Mucosa of stomach (tissue), 1 donor: Measurements from ENCODE around the gene PODN.
A peak's percentile ranks its signal among the peaks of the same experiment; 100 is the strongest.

Experiments used
- H3K27me3 ChIP-seq: one replicate; pipeline ENCODE4 v1.7.0; 2013; ENCODE audit warnings: mild to moderate bottlenecking, low read length; ENCODE audit not compliant: control insufficient read depth, insufficient read depth
- H3K36me3 ChIP-seq: one replicate; pipeline ENCODE4 v1.7.0; 2013; ENCODE audit warnings: low read length; ENCODE audit not compliant: control insufficient read depth, insufficient read depth
- H3K4me1 ChIP-seq: one replicate; pipeline ENCODE4 v1.7.0; 2013; ENCODE audit warnings: mild to moderate bottlenecking, low read length; ENCODE audit not compliant: control insufficient read depth, insufficient read depth
- H3K4me3 ChIP-seq: one replicate; pipeline ENCODE4 v1.7.0; 2013; ENCODE audit warnings: low read length
- H3K9ac ChIP-seq: one replicate; pipeline ENCODE4 v1.7.0; 2013; ENCODE audit warnings: mild to moderate bottlenecking, low read length, moderate library complexity
- H3K9me3 ChIP-seq: one replicate; pipeline ENCODE4 v1.7.0; 2013; ENCODE audit warnings: mild to moderate bottlenecking, low read length, moderate library complexity; ENCODE audit not compliant: control insufficient read depth
- donor health status: Pancreatic carcinoma.

Gene PODN

GRCh38 chr1:53061859-53062707 lies at the start of gene PODN:
TSS of gene PODN (plus strand) at chr1:53062213. CDS start at chr1:53069856, 7,643 bp downstream.
- no peak within 1 kb of the TSS for H3K4me3 ChIP-seq
- H3K27me3 ChIP-seq, result peaks cover 38% of the 10 kb centered on the region
- H3K9ac ChIP-seq, result peak within 1 kb of the TSS; percentile 64
- H3K9me3 ChIP-seq, result no peaks in the 10 kb centered on the region
- peaks cover 6% of the 10 kb centered on the region for H3K4me1 ChIP-seq
- H3K36me3 ChIP-seq, result no peaks in the 10 kb centered on the region

DNA sequence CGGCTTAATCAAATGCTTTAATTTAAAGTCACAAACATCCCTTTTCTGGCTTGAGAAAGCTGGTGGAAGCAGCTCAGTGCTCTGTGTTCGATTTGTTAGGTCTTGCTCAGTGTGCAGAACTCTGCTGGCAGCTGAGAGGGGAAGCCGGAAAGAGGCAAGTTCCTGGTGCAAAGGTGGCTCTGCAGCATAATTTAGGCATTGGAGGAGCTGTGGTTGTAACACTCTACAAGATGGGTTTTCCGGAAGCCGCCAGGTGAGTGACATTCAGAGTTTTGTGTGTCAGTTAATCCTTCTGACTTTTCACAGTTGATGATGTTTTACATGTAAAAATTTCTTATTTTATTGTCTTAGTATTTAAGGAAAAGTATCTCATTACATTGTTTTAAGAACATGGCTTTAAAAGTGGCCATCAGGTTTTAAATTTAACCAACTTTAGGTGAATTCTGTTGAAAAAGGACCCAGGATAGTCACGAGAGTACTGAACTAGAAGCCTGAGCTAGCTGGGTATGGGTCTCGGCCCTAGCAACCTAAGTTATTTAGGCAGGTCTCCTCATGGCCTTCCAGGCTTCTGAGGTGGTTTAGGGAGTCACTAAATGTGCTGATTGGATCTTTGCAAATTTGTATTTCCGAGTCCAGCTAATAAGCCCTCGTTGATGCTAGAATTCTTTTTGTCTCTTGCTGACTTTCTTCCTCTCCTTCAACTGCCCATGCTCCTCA lies 47.1 kb upstream of the PODN start:
- H3K9me3 ChIP-seq, result no peaks in the 10 kb centered on the region
- H3K27me3 ChIP-seq, result no peaks in the 10 kb centered on the region
- H3K9ac ChIP-seq, result peak overlapping the region; percentile 71
- peak overlapping the region; percentile 65 for H3K4me3 ChIP-seq
- no peaks in the 10 kb centered on the region for H3K36me3 ChIP-seq
- H3K4me1 ChIP-seq, result peaks cover 9% of the 10 kb centered on the region

GRCh38 chr1:53015508-53015860 lies 46.5 kb upstream of the PODN start:
- Histone ChIP-seq H3K9me3 (no peaks in the 10 kb centered on the region), H3K36me3 (no peaks in the 10 kb centered on the region), H3K4me3 (peak overlapping the region; percentile 65), H3K4me1 (peaks cover 9% of the 10 kb centered on the region), H3K9ac (peak overlapping the region; percentile 71), H3K27me3 (no peaks in the 10 kb centered on the region)

DNA sequence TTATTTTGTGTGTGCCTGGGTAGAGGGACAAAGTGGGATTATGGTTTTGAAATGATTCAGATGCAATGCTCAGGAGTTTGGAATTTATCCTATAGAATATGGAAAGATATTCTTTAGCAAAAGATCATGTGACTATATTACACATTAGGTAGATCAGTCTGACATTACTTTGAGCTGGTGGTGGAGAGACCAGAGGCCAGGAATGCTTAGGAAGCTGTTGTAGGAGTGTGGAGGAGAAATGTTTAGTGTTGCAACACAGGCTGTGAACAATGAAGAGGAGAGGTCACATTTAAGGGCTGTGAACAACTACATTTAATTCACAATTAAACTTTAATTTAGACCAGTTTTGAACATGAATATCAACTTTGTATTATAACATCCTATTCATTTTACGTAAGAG lies 45.3 kb upstream of the PODN start:
- no peaks in the 10 kb centered on the region for H3K27me3 ChIP-seq
- H3K36me3 ChIP-seq, result no peaks in the 10 kb centered on the region
- H3K4me3 ChIP-seq, result no peak overlapping the region
- peaks cover 9% of the 10 kb centered on the region for H3K4me1 ChIP-seq
- no peak overlapping the region for H3K9ac ChIP-seq
- no peaks in the 10 kb centered on the region for H3K9me3 ChIP-seq

- Histone ChIP-seq H3K4me1 (peaks cover 6% of the 10 kb centered on the region), H3K9me3 (no peaks in the 10 kb centered on the region), H3K9ac (no peak overlapping the region), H3K4me3 (no peak overlapping the region), H3K36me3 (peaks cover 3% of the 10 kb centered on the region), H3K27me3 (no peaks in the 10 kb centered on the region)
Measured at GRCh38 chr1:53020588-53020987, 41.4 kb upstream of the PODN start.

DNA sequence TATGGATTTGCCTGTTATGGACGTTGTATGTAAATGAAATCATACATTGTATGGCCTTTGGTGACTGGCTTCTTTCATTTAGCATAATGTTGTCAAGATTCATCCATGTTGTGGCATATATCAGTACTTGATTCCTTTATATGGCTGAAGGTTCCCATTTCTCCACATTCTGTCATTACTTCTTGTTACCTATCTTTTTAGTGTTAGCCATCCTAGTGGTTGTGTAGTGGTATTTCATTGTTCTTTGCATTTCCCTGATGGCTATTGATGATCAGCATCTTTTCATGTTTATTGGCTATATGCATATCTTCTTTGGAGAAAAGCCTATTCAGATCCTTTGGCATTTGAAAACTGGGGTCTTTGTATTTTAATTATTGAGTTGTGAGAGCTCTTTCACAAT lies 39.8 kb upstream of the PODN start:
- Histone ChIP-seq H3K9ac (no peak overlapping the region), H3K4me3 (no peak overlapping the region), H3K4me1 (no peaks in the 10 kb centered on the region), H3K27me3 (no peaks in the 10 kb centered on the region), H3K9me3 (no peaks in the 10 kb centered on the region), H3K36me3 (peaks cover 3% of the 10 kb centered on the region)

- H3K4me1 ChIP-seq, result no peaks in the 10 kb centered on the region
Measured at GRCh38 chr1:53023546-53023945, 38.5 kb upstream of the PODN start.

DNA sequence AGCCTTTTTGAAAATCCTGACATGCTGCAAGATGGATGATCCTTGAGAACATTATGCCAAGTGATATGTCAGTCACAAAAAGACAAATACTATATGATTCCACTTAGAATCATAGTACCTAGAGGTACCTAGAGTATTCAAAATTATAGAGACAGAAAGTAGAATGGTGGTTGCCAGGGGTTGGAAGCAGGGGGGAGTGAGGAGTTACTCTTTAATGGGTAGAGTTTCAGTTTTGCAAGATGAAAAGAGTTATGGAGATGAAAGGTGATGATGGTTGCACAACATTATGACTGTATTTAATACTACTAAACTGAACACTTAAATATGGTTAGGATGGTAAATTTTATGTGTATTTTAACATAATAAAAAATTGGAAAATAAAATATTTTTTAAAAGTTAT lies 37.9 kb upstream of the PODN start:
- Histone ChIP-seq H3K27me3 (no peaks in the 10 kb centered on the region), H3K4me3 (no peak overlapping the region), H3K4me1 (no peaks in the 10 kb centered on the region), H3K36me3 (peaks cover 3% of the 10 kb centered on the region), H3K9me3 (no peaks in the 10 kb centered on the region), H3K9ac (no peak overlapping the region)

More at GRCh38 chr1:53023546-53023945, 38.5 kb upstream of the PODN start:
- Histone ChIP-seq H3K36me3 (peaks cover 3% of the 10 kb centered on the region), H3K9me3 (no peaks in the 10 kb centered on the region), H3K4me3 (no peak overlapping the region), H3K9ac (no peak overlapping the region), H3K27me3 (no peaks in the 10 kb centered on the region)

DNA sequence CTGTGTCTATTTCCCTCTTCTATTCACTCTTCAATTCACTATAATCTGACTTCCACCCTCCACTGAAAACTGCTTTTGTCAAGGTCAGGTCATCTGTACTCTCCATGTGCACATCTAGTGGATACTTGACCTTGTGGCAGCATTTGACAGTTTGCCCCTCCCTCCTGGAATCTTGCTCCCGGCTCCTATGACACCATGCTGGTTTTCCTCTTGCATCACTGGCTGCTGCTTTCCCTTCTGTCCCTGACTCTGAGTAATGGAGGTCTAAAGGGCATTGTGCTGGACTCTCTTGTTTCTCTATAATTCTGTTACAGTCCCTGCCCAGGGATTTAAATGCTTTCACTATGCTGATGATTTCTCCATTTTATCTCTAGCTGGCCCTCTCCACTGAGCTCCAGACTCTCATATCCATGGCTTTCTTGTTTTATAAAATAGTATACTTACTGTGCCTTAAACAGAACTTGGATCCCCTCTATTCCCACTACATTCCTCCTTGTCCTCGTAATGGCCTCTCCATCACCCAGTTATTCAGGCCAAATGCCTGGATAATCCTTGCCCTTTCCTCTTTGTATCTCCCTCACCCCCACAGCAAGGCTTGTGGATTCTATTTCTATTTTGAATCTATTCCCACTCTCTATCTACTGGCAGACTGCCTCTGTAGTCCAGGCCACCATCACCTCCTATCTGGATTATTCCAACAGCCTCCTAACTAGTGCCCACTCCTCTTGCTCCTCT lies 36.8 kb upstream of the PODN start:
- peaks cover 3% of the 10 kb centered on the region for H3K36me3 ChIP-seq
- no peaks in the 10 kb centered on the region for H3K27me3 ChIP-seq
- H3K4me1 ChIP-seq, result no peaks in the 10 kb centered on the region
- H3K9ac ChIP-seq, result no peak overlapping the region
- H3K4me3 ChIP-seq, result no peak overlapping the region
- H3K9me3 ChIP-seq, result no peaks in the 10 kb centered on the region

GRCh38 chr1:53025769-53026112 lies 36.3 kb upstream of the PODN start:
- peaks cover 3% of the 10 kb centered on the region for H3K36me3 ChIP-seq
- H3K4me3 ChIP-seq, result no peak overlapping the region
- H3K27me3 ChIP-seq, result no peaks in the 10 kb centered on the region
- no peaks in the 10 kb centered on the region for H3K9me3 ChIP-seq
- no peak overlapping the region for H3K9ac ChIP-seq
- H3K4me1 ChIP-seq, result no peaks in the 10 kb centered on the region

- Histone ChIP-seq H3K9me3 (no peaks in the 10 kb centered on the region), H3K27me3 (no peaks in the 10 kb centered on the region)
Measured at GRCh38 chr1:53026254-53026653, 35.8 kb upstream of the PODN start.

GRCh38 chr1:53031732-53032131 lies 30.3 kb upstream of the PODN start:
- Histone ChIP-seq H3K27me3 (no peaks in the 10 kb centered on the region), H3K9ac (no peak overlapping the region), H3K4me1 (no peaks in the 10 kb centered on the region), H3K9me3 (no peaks in the 10 kb centered on the region), H3K36me3 (no peaks in the 10 kb centered on the region), H3K4me3 (no peak overlapping the region)

More at GRCh38 chr1:53026254-53026653, 35.8 kb upstream of the PODN start:
- H3K9ac ChIP-seq, result no peak overlapping the region
- peaks cover 3% of the 10 kb centered on the region for H3K36me3 ChIP-seq
- no peaks in the 10 kb centered on the region for H3K4me1 ChIP-seq
- no peak overlapping the region for H3K4me3 ChIP-seq
